SHP77 treated with DMSO at 0.1 percent for 48 hours (cell line): ENCODE data around the gene LOXL1.
"Not testable (repeated sequence)": the region's sequence is repeated elsewhere in the genome, so short reads cannot be mapped to it uniquely, and the experiment has no call there.

Experiments used
- DNase-seq: peaks from one replicate; lab custom pipeline; 2025; lab: John Stamatoyannopoulos, UW

Gene LOXL1

GRCh38 chr15:73922186-73923151 is 3.8 kb upstream of the LOXL1 start:
- no peak for DNase-seq

- no peak for DNase-seq
Observed at GRCh38 chr15:73923156-73923487, 3.1 kb upstream of the LOXL1 start.

DNA sequence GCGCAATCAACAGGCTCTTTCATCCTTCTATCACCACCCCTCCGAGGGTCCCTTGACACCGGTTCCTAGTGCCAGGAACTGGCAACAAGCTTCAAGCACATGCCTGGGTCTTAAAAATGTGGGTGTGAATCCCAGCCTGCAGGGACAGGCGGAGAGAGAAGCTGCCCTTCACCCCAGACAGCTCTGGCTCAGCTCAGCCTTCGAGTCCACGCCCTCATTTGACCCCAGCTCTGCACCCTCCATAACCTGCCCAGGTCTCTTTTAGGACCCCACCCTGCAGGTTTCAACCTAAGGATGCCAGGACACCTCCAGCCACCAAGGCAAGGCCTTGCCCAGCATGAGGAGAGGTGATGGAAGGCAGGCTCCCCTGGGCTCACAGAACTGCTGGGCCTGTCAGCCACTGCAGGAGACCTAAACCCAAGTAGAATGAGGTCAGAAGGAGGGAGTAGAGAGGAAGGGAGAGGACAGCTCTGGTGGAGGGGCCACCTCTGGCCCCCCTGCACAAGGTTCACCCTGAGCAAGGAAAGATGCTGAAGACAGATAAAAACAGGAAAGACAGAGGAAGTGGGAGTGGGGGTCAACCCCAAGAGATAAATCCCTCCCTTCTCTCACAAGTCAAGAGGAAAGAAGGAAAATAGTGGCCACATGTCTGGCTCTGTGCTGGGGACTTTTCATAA is 2.6 kb upstream of the LOXL1 start:
- DNase-seq, result no peak

GRCh38 chr15:73924171-73924921 is 1.9 kb upstream of the LOXL1 start:
- no peak for DNase-seq

DNA sequence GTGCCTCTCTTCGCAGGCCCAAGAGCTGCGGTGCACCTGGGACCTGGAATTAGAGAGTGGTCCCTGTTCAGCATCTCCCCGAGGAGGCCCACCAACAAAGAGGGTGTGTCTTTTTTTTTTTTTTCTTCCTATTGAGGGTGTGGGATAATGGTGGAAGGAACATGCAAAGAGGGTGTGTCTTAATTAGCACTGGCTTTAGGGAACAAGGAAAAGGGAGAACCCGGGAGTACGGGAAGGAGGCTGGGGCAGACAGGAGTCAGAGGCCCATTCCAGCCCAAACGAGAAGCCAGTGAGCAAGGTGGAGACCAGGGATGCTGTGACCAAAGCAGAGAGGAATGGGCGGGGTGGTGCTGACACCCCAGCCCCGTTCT is 429 bp upstream of the LOXL1 start:
- no peak for DNase-seq

DNA sequence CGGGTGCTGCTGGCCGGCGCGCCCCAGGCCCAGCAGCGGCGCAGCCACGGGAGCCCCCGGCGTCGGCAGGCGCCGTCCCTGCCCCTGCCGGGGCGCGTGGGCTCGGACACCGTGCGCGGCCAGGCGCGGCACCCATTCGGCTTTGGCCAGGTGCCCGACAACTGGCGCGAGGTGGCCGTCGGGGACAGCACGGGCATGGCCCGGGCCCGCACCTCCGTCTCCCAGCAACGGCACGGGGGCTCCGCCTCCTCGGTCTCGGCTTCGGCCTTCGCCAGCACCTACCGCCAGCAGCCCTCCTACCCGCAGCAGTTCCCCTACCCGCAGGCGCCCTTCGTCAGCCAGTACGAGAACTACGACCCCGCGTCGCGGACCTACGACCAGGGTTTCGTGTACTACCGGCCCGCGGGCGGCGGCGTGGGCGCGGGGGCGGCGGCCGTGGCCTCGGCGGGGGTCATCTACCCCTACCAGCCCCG is 777 bp downstream of the LOXL1 start:
- DNase-seq, result no peak

GRCh38 chr15:73927476-73928240 is 1.4 kb downstream of the LOXL1 start:
- no peak for DNase-seq

- no peak for DNase-seq
Observed at GRCh38 chr15:73928241-73928579, 1.9 kb downstream of the LOXL1 start.

DNA sequence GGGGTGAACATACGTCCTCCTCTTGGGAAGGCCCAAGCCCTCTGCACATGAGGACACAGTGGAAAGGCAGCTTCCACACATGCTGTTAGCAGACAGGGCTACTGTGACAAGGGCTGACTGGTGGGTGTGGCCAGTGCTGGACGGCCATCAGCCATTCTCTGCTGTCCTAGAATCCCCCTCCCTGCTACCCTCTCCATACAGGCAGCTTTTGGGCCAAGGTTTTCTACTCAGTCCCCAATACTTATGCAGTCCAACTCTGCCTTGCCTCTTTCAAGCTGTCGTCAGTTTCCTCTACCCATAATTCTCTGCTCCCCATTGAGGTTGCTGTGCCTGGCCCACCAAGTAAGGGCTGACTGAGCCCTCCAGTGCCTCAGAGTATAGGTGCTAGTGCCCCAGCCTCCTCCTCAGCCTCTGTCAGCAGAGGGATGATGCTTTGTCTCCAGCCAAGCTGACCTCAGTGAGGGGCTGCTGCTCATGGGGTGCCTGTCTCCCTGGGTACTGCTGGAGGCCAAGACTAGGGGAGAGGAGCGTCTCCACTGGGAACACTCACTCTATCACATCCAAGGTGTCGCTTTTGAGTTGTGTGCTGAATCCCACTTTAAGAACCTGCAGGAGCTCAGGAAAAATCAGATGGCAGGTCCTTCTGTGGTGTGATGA is 2.8 kb downstream of the LOXL1 start:
- DNase-seq, result no peak

DNA sequence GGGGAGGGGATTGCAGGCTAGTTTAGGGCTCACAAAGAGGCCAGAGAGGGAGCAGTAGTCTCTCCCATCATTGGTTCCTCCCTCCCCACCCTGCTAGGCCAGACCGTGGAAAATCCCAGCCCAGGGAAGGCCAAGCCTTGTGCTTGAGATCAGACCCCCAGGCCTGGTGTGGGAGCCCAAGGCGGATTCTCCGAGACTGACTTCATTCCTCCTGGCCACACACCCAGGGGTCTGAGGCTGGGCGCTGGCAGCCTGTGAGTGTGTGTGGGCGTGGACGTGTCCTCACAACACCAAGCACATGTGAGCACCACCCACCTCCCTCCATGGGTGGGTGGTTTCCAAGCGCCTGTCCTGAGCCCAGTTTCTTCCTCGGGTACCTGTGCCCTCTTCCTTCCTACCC is 4.1 kb downstream of the LOXL1 start:
- no peak for DNase-seq

- DNase-seq, result no peak
Observed at GRCh38 chr15:73930790-73931281, 4.6 kb downstream of the LOXL1 start.

- DNase-seq, result no peak
Observed at GRCh38 chr15:73931441-73931840, 5.2 kb downstream of the LOXL1 start.

- DNase-seq, result no peak
Observed at GRCh38 chr15:73932381-73933191, 6.3 kb downstream of the LOXL1 start.

DNA sequence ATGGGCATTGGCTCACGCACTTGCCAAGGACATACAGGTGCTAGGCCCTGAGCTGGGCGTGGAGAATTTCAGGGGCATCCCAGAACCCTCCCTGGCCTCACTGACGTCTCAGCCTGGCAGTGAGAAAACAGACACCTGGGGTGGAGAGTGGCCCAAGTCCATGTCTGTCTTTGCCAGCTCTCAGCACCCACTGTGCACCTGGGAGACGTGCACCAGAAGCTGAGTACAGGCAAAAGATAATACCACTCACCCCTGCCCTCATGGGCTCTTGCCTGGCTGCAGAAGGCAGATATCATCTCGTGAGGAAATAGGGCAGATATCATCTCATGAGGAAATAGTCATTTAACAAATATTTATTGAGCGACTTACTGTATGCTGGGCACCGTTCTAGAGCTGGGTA is 8.0 kb downstream of the LOXL1 start:
- no peak for DNase-seq

DNA sequence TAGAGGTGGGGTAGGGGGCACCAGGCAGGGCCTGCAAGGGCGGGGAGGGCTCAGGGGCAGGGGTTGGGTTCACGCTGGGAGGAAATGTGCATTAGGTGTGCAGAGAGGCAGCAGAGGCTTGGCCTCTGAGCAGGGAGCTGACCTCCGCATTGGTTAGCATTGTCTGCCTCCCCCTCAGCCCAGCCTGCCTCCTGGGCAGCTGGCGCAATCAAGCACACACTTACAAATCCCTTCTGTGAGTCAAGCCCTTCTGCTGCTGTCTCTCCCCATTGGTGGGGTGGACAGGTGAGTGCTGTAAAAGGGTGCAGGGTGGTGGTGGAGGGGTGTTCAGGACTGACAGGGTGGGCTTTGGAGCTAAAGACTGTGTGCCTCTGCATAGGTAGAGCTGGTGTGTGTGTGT is 9.3 kb downstream of the LOXL1 start:
- DNase-seq, result no peak

GRCh38 chr15:73936181-73936580 is 9.9 kb downstream of the LOXL1 start:
- DNase-seq, result no peak

DNA sequence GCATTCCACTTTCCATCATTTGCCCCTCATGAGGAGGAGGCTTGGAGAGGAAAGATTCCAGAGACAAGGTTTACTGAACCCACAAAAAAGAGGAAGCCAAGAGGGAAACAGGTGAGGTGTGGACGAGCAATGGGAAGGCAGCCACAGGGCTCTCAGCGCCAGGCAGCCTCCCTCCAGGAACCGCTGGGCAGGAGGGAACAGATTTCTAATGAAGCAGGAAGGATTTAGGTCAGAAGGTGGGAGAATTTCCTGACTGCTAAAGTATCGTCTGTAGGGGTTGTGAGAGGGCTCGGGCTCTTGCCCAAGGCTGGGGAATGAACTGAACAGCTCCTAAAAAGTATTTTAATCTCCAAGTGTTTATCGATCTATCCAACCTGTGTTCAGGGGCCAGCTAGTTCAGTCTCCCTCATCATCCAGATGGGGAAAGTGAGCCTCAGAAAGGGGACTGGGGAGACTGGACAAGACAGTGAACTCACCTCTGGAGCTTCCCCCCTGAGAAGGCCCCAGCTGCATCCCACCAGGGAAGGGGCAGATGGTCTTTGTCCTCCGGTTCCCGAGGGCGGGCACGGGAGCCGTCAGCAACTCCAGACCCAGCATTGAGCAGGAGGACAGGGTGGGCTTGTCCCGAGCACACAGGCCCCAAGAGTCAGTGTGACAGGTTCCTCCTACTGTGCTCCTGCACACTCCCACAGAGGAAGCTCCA is 10.5 kb downstream of the LOXL1 start:
- DNase-seq, result no peak

DNA sequence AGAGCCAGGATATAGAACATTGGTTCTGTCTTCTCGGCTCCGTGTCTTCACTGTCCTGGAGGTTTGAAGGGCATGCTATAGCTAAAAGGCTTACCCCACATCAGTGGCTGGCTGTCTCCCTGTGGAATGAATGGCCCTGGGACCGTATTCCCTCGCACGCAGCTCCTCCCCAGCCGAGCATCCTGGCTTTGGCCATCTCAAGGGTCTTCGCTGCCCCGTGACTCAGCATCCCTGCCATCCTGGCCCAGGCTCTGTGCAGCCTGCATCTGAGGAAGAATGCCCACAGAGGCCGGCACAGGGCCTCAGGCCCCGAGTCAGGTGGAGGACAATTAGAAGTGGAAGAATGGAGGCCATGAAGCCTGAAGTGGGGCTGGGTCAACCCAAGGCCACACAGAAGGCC is 11.0 kb downstream of the LOXL1 start:
- DNase-seq, result no peak

GRCh38 chr15:73937726-73938125 is 11.5 kb downstream of the LOXL1 start:
- DNase-seq, result no peak

GRCh38 chr15:73938516-73938915 is 12.3 kb downstream of the LOXL1 start:
- not testable (repeated sequence) for DNase-seq
